ENCODE data around the gene GTF3C1.

GRCh38 chr16:27446721-27447120, 103.0 kb downstream of the GTF3C1 start:
- TF ChIP-seq ZNF121 (CRISPR knock-in tag; IDR thresholded peaks at IDR 0.05) (no peak), PBX3 (CRISPR knock-in tag; IDR thresholded peaks at IDR 0.05; ENCODE audit: borderline replicate concordance) (no peak), CEBPZ (IDR thresholded peaks at IDR 0.05; ENCODE audit: low read length) (no peak), ZKSCAN5 (CRISPR knock-in tag; IDR thresholded peaks at IDR 0.05) (no peak), CTCF (CRISPR knock-in tag; IDR thresholded peaks at IDR 0.05) (no peak), HMG20A (CRISPR knock-in tag; IDR thresholded peaks at IDR 0.05; ENCODE audit: borderline replicate concordance) (no peak), UBTF (CRISPR knock-in tag; IDR thresholded peaks at IDR 0.05) (no peak), ZNF574 (CRISPR knock-in tag; IDR thresholded peaks at IDR 0.05) (no peak)

All from HepG2 (cell line).